NT2/D1 (cell line): ENCODE data around the gene PDE11A.

Experiments
- SUZ12 ChIP-seq: IDR thresholded peaks from 2 replicates; pipeline ENCODE4 v1.6.1; 2011; ENCODE audit not compliant: insufficient read length, insufficient read depth; ENCODE audit errors: extremely low read depth
- YY1 ChIP-seq: IDR thresholded peaks from 2 replicates; pipeline ENCODE4 v1.6.1; 2011; ENCODE audit not compliant: insufficient read length, insufficient read depth

DNA sequence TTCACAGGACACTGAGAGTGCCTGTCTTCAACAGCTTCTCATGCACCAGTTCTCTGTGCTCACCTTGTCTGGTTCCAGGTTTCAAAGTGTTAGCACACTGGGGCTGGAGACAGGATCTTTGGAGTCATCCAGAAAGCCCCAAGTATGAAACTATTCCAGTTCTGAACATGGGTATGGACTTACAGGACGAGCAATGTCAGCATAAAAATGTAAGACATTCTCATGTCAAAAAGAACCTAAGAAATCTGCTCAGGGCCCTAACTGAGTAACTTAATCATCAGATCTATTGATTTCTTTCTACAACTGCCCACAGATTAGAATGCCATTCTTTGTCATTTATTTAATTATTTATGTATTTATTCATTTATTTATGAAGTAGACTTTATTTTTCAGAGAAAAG is 495.5 kb downstream of the PDE11A start:
- TF ChIP-seq YY1 (no peak), SUZ12 (no peak)
